Upper lobe of right lung (tissue), 1 donor: ENCODE measurements around the gene GON7. TPM values are rescaled to one million over a fixed set of nuclear protein-coding genes. Genes with fewer than 3 reads are reported as not detected.
A peak's percentile ranks its signal among the peaks of the same experiment; 100 is the strongest.
"Not testable (repeated sequence)": the region's sequence is repeated elsewhere in the genome, so short reads cannot be mapped to it uniquely, and the experiment has no call there.

Source experiments
- ATAC-seq: fragments of 200-7000 bp; cut with Tn5 transposase; one replicate; pipeline ENCODE4 v1.9.1; 2020; ENCODE audit warnings: mild to moderate bottlenecking, moderate library complexity
- DNase-seq: peaks from one replicate; pipeline ENCODE4 v3.0.0-alpha.2; 2020
- H3K27ac ChIP-seq: fragments of 200-600 bp; one replicate; pipeline ENCODE4 v1.8.0; 2022
- H3K27me3 ChIP-seq: fragments of 200-600 bp; one replicate; pipeline ENCODE4 v1.8.0; 2022; ENCODE audit warnings: mild to moderate bottlenecking
- H3K36me3 ChIP-seq: fragments of 200-600 bp; one replicate; pipeline ENCODE4 v1.8.0; 2022
- H3K4me1 ChIP-seq: fragments of 200-600 bp; one replicate; pipeline ENCODE4 v1.8.0; 2022
- H3K4me3 ChIP-seq: fragments of 200-600 bp; one replicate; pipeline ENCODE4 v1.8.0; 2022; ENCODE audit warnings: mild to moderate bottlenecking
- H3K9me3 ChIP-seq: fragments of 200-600 bp; one replicate; pipeline ENCODE4 v1.8.0; 2022
- CTCF ChIP-seq: fragments of 200-600 bp; IDR thresholded peaks from one replicate; pipeline ENCODE4 v1.8.0; 2022; ENCODE audit warnings: antibody characterized with exemption
- intact Hi-C: fragments of 100-400 bp; cut with DNase I; formaldehyde crosslinking; loops from one replicate; pipeline ENCODE4 v1.11.0; 2022
- total RNA-seq: library from RNA; stranded (reverse); fragmentation: NEBNext Ultra II Directional; extraction: Animal tissue kit (Norgen Biotek cat#: 25700); gene quantifications from one replicate; pipeline ENCODE4 v1.2.1, GENCODE V29; 2021
- donor health status: DM: no; HTN: yes; CAD: no; lungs with severe emphysema.

GON7 gene
- total RNA-seq, 1 donor from 2014 or later, result 10.5 TPM

DNA sequence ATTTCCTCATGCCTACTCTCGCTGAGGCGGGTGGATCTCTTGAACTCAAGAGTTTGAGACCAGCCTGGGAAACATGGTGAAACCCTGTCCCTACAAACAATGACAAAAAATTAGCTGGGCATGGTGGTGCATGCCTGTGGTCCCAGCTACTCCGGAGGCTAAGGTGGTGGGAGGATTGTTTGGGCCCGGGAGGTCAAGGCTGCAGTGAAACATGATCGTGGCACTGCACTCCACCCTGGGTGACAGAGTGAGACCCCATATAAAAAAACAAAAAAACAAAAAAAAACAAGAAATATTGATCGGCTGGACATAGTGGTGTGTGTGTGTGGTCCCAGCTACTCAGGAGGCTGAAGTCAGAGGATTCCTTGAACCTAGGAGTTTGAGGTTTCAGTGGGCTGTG, 31.4 kb downstream of the GON7 start:
- H3K9me3 ChIP-seq, result no peaks in the 10 kb centered on the region
- no peak for ATAC-seq
- H3K27me3 ChIP-seq, result no peaks in the 10 kb centered on the region
- H3K4me1 ChIP-seq, result peaks cover 6% of the 10 kb centered on the region
- H3K36me3 ChIP-seq, result no peaks in the 10 kb centered on the region
- no peak overlapping the region for H3K4me3 ChIP-seq
- intact Hi-C loops, result no loop called here
- peak; percentile 20 for DNase-seq
- no peak for TF ChIP-seq CTCF
- H3K27ac ChIP-seq, result no peak overlapping the region

DNA sequence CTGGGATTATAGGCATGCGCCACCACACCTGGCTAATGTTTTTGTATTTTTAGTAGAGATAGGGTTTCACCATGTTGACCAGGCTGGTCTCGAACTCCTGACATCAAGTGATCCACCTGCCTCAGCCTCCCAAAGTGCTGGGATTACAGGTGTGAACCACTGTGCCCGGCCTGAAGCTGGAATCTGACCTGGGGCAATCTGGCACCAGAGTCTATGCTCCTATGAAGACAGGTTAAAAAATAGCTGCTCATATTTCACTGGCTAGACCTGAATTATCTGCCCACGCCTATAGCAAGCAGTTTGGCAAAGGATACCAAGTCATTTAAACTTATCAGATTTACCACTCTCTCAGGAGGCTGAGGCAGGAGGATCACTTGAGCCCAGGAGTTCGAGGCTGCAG, 32.1 kb downstream of the GON7 start:
- ATAC-seq, intact Hi-C loops, H3K36me3 ChIP-seq, H3K27me3 ChIP-seq, H3K4me3 ChIP-seq, H3K9me3 ChIP-seq, H3K27ac ChIP-seq, H3K4me1 ChIP-seq: not testable (repeated sequence)
- peak; percentile 15 for DNase-seq

GRCh38 chr14:93173943-93174395, 32.9 kb downstream of the GON7 start:
- H3K27ac ChIP-seq, result no peak overlapping the region
- H3K4me1 ChIP-seq, result peaks cover 6% of the 10 kb centered on the region
- no peaks in the 10 kb centered on the region for H3K9me3 ChIP-seq
- DNase-seq, result peak; percentile 48
- no peaks in the 10 kb centered on the region for H3K36me3 ChIP-seq
- H3K27me3 ChIP-seq, result no peaks in the 10 kb centered on the region
- intact Hi-C loops, result no loop called here
- no peak for TF ChIP-seq CTCF
- no peak overlapping the region for H3K4me3 ChIP-seq
- no peak for ATAC-seq

GRCh38 chr14:93171376-93171775, 35.5 kb downstream of the GON7 start:
- intact Hi-C loops, result no loop called here
- H3K27ac ChIP-seq, result no peak overlapping the region
- H3K36me3 ChIP-seq, result no peaks in the 10 kb centered on the region
- no peaks in the 10 kb centered on the region for H3K27me3 ChIP-seq
- no peaks in the 10 kb centered on the region for H3K4me1 ChIP-seq
- ATAC-seq (no peak), DNase-seq (peak; percentile 6)
- TF ChIP-seq CTCF, result no peak
- no peak overlapping the region for H3K4me3 ChIP-seq
- no peaks in the 10 kb centered on the region for H3K9me3 ChIP-seq

- H3K4me3 ChIP-seq, H3K27ac ChIP-seq, H3K9me3 ChIP-seq, H3K27me3 ChIP-seq, H3K4me1 ChIP-seq, ATAC-seq, H3K36me3 ChIP-seq, intact Hi-C loops: not testable (repeated sequence)
- peak; percentile 55 for DNase-seq
These were observed 36.7 kb downstream of the GON7 start for GRCh38 chr14:93170141-93170540.

DNA sequence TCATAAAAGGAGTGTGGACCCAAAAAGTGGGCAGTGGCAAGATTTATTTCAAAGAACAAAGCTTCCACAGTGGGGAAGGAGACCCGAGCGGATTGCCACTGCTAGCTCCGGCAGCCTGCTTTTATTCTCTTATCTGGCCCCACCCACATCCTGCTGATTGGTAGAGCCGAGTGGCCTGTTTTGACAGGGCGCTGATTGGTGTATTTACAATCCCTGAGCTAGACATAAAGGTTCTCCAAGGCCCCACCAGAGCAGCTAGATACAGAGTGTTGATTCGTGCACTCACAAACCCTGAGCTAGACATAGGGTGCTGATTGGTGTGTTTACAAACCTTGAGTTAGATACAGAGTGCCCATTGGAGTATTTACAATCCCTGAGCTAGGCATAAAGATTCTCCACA, 37.2 kb downstream of the GON7 start:
- H3K4me3 ChIP-seq, intact Hi-C loops, ATAC-seq, H3K9me3 ChIP-seq, H3K36me3 ChIP-seq, H3K27ac ChIP-seq, H3K4me1 ChIP-seq, H3K27me3 ChIP-seq, DNase-seq: not testable (repeated sequence)

- H3K4me1 ChIP-seq, H3K27ac ChIP-seq, H3K9me3 ChIP-seq, intact Hi-C loops, H3K36me3 ChIP-seq, ATAC-seq, H3K4me3 ChIP-seq, H3K27me3 ChIP-seq, DNase-seq: not testable (repeated sequence)
These were observed 38.3 kb downstream of the GON7 start for GRCh38 chr14:93168610-93169009.

GRCh38 chr14:93165271-93166265, 41.3 kb downstream of the GON7 start:
- H3K27ac ChIP-seq, H3K27me3 ChIP-seq, ATAC-seq, H3K4me3 ChIP-seq, H3K4me1 ChIP-seq, intact Hi-C loops, H3K36me3 ChIP-seq, H3K9me3 ChIP-seq: not testable (repeated sequence)
- DNase-seq, result peak; percentile 27
